GM18519 (cell line): ENCODE measurements around the gene NTRK1.
"Not testable (repeated sequence)": the region's sequence is repeated elsewhere in the genome, so short reads cannot be mapped to it uniquely, and the experiment has no call there.

ENCODE experiments used
- ATAC-seq: cut with Tn5 transposase; IDR thresholded peaks from one replicate; pipeline ENCODE4 v1.9.1; 2021; ENCODE audit warnings: mild to moderate bottlenecking, moderate library complexity; ENCODE audit not compliant: unreplicated experiment, low FRiP score

NTRK1 gene

DNA sequence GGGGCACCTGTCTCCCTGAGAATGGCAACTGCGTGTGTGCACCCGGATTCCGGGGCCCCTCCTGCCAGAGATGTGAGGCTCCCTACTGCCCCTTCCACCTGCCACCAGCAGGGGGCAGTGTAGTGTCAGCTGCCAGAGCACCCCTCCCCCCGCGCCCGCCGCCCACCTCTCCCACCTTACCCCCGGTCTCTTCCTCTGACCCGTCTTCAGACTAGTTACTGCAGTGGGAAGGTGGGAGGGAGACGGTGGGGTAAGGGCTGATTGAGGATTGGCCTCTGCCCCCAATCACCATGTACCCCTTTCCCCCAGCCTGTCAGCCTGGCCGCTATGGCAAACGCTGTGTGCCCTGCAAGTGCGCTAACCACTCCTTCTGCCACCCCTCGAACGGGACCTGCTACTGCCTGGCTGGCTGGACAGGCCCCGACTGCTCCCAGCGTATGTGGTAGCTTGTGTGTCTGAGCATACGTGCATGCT lies 49.7 kb downstream of the NTRK1 start:
- ATAC-seq = no peak

DNA sequence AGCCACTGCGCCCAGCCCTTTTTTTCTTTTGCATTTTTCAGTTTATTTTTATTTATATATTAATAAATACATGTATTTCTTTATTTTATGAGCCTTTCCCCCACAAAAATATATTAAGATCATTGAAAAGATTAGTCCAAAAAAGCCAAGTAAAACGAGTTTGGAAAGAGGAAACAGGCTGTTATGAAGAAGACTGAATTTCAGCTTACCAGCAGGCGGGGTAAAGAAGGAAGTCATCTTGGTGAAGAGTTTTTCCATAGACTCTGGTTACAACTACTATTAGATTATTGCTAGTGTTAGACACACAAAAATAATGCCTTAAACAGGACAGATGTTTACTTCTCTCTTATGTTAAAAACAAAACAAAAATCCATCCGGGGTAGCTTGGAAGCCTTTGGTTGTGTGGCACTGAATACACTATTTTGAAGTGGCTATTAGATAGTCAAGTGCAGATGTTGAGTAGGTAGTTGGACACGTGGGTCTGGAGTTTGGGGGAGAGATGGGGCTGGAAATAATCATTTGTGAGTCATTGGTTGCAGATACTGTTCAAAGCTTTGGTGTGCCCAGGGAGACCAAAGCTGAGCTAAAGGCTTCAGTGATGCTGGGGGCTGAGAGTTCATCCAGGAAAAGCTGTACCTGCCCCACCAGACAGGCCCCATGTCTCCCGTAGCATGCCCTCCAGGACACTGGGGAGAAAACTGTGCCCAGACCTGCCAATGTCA lies 51.1 kb downstream of the NTRK1 start:
- no peak for ATAC-seq

DNA sequence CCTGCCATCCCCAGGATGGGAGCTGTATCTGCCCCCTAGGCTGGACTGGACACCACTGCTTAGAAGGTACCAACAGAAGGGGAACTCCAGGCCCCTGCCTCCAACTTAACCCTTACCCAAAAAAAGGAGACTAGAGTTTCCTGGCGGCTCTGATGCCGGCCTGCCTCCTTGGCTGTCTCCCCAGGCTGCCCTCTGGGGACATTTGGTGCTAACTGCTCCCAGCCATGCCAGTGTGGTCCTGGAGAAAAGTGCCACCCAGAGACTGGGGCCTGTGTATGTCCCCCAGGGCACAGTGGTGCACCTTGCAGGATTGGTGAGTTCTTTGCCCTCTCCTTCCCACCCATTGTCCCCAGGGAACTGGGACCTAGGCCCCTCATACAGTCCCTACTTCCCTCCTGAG lies 51.6 kb downstream of the NTRK1 start:
- no peak for ATAC-seq

DNA sequence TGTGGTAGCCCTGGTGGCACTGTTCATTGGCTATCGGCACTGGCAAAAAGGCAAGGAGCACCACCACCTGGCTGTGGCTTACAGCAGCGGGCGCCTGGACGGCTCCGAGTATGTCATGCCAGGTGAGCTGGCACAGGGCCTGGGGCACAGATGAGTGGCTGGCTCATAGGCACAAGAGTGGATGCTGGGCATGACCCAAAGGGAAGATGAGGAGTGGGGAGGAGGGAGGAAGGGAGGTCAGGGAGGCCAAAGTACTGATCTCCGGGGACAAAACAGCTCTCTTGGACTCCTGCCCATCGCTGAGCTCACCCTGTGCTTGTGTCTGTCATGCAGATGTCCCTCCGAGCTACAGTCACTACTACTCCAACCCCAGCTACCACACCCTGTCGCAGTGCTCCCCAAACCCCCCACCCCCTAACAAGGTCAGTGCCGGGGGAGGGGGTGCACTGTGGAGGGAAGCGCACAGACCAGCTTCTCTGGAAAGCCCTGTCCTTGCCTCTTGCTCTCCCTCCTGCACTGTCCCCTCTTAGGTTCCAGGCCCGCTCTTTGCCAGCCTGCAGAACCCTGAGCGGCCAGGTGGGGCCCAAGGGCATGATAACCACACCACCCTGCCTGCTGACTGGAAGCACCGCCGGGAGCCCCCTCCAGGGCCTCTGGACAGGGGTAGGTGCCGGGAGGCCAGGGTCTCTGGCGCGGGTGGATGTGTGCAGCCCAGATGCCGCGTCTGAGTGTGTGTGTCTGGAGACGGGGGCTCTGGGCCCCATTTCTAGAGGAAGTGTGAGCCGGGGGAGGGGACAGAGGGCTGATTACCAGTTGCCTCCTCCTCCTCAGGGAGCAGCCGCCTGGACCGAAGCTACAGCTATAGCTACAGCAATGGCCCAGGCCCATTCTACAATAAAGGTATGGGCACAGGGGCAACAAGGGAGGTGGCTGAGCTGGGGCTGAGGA lies 52.5 kb downstream of the NTRK1 start:
- no peak for ATAC-seq

DNA sequence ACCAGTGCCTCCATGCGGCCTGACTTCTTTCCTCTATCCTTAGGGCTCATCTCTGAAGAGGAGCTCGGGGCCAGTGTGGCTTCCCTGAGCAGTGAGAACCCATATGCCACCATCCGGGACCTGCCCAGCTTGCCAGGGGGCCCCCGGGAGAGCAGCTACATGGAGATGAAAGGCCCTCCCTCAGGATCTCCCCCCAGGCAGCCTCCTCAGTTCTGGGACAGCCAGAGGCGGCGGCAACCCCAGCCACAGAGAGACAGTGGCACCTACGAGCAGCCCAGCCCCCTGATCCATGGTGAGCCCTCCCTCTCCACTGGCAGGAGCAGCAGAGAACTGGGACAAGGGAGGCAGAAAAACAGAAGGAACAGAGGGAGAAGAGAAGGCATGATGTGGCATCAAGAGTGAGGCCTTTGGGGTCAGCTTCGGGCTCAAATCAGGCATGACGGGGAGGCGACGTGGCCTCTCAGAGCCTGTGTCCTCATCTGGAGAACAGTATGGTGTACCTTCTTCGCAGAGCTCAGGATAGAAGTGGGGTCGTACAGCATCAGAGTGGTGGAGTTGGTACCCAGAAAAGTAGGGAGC lies 53.2 kb downstream of the NTRK1 start:
- ATAC-seq = no peak

DNA sequence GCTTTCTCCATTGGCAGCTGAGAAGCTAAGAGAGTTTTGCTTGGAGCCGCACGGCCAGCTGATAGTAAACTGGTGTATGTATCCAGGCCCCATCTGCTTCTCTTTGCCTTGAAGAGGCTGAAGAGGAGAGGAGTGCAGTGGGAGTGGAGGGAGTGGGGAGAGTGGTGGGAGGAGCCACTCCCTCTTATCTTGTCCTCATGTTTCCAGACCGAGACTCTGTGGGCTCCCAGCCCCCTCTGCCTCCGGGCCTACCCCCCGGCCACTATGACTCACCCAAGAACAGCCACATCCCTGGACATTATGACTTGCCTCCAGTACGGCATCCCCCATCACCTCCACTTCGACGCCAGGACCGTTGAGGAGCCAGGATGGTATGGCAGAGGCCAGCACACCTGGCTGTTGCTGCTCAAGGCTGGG lies 53.8 kb downstream of the NTRK1 start:
- ATAC-seq = no peak

DNA sequence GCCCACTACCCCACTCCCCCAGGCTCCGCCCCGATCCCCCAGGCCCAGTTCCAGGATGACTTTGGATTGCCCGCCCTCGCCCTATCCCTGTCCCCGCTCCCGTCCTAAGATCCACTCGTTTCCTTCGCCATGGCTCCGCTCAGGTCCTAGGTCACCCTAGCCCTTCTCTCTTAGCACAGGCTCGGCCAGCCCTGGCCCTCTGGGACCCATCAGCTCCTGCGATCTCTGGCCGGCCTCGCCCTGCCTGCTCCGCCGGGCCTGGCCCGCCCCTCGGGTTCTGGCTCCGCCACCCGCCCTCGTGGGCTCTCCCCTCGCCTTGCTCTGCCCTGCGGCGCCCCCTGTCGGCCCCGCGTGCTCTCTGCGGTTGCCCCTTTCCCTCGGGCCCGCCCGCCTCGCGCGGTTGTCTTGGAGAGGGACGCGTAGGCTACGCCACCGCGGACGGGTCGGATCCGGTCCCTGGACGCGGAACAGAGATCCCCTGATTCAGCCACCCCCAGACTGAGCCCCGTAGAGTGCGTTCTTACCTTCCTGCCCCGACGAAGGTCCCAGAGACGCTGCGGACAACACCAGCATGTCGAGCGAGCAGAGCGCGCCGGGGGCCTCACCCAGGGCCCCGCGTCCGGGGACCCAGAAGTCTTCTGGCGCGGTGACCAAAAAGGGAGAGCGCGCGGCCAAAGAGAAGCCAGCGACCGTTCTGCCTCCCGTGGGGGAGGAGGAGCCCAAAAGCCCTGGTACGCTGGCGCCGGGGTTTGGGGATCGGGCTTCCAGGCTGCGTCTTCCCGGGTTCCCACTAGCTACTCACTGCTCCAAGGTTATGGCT lies 59.8 kb downstream of the NTRK1 start, which contains the start of gene LRRC71:
TSS of gene LRRC71 (plus strand) at position 400 of the 820 bp plus-strand sequence. CDS start at position 572, 172 bp downstream.
- no peak for ATAC-seq

DNA sequence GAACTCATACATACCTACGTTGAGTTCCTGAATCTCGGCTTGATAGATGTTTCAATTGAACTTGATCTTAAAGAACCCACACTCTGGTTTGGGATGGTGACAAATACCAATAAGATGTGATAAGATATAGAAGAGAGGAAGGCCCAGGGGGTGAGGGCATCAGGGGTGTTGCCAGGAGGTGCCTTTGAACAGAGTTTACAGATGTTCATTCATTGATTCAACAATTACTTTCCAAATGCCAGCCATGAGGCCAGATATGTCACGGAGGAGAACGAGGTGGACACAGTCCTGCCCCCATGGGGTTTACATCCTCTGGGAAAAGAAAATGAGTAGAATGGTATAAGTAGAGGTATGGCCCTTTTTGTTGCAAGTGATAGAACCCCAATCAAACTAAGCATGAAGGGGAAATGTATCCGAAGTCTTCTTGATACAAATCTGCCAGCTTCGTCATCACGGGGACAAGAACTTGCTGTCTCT lies 60.4 kb downstream of the NTRK1 start:
- ATAC-seq = no peak

DNA sequence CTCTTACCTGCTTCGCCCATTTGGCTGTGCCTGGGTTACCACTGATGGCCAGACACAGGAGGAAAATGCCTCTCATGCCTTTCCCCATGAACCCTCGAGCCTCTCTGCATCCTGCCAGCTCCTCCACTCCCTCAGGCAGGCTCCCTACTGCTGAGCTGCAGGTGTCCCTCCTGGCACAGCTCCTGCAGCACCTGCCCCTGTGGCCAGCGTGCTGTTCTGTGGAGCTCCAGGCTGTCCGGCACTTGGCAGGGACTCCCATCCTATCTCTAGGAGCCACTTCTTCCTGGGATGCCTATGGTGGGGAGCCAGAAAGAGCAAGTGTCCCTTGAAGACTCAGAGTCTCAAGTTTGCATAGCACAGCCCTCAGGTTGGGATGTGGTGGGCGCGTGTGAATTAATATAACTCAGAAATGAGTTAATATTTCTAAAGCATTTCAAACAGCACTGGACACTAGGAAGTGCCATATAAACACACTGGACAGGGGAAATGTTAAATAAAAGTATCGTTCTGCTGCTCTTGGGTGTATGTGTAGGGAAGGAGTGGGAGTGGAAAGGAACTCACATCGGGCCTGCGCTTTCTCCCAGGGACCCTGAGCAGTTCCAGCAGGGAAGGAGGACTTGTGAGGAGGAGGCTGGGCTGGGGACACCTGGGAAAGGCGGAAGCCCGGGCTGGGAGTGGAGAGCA lies 62.5 kb downstream of the NTRK1 start:
- ATAC-seq = no peak

DNA sequence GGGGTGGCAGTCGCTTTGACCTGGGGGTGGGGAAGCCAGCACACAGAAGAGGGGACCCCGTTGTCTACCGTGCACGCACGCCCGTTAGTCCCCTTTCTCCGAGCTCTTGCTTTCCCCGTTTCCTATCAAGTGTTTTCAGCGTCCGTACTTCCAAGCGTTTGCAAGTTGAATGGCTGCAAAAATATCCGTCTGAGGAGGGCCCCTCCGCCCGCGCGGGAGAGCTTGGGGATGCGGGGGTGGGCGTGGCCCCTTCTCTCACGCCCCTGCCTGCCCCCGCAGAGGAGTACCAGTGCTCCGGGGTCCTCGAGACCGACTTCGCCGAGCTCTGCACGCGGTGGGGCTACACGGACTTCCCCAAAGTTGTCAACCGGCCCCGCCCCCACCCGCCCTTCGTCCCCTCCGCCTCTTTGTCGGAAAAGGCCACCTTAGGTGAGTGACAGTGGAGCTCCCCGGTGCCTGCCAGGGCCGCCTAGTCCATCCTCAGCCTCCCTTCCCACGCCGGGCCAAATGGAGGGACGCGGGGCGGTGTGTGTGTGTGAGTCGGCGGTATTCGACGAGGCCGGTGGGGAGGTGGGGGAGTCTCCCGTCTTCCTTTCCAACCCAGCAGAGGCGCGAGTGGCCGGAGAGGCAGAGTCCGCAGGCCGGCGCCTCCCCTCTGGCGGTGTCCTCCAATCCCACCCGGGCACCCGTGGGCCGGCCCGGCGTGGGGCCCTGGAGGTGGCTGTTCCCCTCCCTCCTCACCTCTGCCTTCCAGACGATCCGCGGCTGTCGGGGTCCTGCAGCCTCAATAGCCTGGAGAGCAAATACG lies 63.2 kb downstream of the NTRK1 start:
- no peak for ATAC-seq

DNA sequence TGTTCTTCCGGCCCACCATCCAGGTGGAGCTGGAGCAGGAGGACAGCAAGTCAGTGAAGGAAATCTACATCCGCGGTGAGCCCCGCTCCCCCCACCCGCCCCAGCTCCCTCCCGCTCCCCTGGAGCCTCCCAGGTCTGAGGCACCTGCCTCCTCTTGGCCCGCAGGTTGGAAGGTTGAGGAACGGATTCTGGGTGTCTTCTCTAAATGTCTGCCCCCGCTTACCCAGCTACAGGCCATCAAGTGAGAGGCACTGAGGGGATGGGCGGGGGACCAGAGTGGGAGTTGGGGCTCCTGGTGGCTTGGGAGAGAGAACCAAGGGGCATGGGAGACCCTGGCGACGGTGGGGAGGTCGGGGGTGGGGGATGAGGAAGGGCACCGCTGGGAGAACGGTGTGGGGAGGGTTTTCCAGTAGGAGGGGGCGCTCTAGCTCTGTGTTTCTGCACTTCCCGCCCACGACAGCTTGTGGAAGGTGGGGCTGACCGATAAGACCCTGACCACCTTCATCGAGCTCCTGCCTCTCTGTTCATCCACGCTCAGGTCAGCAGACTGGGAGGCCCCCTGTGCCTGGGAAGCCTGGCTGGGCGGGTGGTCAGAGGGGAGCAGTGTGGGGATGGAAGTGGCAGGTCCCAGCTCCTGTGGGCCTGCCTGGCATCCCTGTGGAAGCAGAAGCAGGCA lies 64.0 kb downstream of the NTRK1 start:
- no peak for ATAC-seq

DNA sequence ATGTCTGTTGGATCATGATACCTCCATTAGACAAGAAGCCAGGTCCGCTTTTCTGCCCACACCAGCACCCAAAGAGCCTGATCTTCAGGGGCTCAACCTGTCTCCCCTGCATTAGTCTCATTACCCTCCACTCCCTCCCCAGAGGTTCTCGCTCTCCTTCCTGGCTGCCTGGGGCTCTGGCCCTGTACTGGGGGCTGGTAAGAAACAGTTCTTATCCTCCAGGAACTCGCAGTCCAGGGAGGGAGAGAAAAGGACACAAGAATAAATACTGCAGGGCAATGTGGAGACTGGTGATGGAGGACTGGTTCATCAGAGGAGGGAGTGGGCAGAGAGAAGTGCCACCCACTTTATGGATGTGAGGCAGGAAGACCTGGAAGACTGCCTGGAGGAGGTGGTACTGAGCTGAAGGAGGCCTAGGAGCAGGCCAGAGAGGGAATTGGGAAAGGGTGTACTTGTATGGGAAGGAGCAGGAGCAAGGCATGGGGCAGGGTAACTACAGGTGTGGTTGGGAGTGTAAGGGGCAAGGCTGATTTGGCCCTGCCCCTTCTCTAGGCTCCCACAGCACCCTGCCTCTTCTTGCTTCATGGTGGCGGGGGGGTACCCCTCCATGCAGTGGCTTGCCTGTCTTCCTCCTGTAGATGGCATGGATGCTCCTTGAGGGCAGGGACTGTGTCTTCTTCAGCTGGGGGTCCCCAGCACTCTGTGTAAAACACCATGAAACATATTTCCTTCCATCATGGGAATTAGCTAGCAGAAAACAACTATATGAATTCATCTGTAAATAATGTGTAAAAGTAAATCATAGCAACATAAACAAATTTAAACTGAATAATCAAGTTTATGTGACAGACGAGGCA lies 64.7 kb downstream of the NTRK1 start:
- ATAC-seq = no peak

DNA sequence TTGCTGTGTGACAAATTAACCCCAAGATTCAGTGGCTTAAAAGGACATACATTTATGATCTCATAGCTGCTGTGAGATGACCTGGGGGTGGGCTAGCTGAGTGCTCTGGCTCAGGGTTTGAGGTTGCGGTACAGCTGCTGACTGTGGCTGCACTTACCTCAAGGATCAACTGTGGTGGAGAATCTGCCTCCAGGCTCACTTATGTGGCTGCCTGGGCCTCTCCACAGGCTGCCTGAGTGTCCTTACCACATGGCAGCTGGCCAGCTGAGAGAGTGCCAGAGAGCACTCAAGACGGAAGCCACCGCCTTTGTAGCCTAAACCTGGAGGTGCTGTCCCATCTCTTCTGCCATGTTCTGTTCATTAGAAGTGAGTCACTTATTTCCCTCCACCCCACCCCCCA lies 65.5 kb downstream of the NTRK1 start:
- no peak for ATAC-seq

DNA sequence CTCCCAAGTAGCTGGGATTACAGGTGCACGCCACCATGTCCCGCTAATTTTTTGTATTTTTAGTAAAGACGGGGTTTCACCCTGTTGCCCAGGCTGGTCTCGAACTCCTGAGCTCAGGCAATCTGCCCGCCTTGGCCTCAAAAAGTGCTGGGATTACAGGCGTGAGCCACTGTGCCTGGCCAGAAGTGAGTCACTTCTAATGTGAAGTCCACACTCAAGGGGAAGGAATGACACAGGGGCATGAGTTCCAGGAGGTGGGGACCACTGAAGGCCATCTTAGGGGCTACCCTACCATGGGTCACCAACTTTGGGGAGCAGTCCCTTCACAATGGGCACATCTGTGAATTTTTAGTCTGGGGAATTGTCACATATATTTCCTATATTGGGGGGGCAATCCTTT lies 66.0 kb downstream of the NTRK1 start:
- not testable (repeated sequence) for ATAC-seq

DNA sequence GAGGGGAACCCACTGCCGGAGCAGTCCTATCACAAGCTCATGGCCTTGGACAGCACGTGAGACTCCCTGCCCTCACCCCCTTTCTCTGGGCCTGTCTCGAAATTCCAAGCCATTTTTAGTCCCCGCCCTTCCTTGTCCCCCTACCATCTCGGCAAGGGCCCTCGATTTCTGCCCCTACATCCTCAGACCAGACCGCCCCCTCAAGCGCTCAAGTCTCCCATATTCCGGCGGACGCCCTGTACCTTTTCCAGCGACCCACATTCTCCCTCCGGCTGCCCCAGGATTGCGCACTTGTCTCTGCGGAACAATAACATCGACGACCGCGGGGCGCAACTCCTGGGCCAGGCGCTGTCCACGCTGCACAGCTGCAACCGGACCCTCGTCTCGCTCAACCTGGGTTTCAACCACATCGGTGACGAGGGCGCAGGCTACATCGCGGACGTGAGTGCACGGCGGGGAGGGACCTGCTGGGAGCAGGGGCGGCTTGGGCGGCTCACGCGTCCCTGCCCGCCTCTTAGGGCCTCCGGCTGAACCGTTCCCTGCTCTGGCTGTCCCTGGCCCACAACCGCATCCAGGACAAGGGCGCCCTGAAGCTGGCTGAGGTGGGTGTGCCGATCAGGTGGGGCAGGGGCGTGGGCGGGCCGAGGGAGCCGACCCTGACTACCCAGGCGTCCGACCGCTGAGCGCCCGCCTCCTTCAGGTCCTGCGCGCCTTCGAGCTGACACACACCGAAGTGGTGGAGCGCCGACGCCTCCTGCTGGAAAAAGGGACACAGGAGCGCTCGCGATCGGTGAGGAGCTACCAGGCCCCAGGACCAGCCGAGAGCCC lies 66.8 kb downstream of the NTRK1 start:
- no peak for ATAC-seq

DNA sequence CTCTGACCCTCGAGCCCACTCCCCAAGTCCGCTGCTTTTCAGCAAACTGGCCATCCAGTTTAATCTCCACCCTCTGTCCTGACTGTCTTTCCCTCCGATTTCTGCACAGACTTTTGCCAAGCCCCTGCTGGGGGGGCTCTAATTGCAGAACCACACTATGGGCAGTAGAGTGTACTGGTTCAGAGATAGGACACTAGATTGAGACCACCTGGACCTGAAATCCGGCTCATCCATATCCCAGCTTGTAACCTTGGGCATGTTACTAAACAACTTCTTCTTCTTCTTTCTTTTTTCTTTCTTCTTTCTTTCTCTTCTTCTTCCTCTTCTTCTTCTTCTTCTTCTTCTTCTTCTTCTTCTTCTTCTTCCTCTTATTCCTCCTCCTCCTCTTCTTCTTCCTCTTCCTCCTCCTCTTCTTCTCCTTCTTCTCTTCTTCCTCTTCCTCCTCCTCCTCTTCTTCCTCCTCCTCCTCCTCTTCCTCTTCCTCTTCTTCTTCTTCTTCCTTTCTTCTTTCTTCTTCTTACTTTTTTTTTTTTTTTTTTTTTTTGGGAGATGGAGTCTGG lies 67.5 kb downstream of the NTRK1 start:
- no peak for ATAC-seq
